ENCODE measurements around the gene ATXN2. TPM values are rescaled to one million over a fixed set of nuclear protein-coding genes. Genes with fewer than 3 reads are reported as not detected.

The ATXN2 gene
- total RNA-seq, 2 experiments from 2014 or later: 21.9 to 23.7 TPM

GRCh38 chr12:111455448-111456320, 143.4 kb downstream of the ATXN2 start:
- intact Hi-C loops (cut with DNase I, micrococcal nuclease): no loop called here
- ChIA-PET POLR2A (interaction anchor here (1.8 kb wide), 1 partner anchor 58 kb away, joined by 5 read pairs; no protein-coding TSS in a partner anchor), CTCF (interaction anchor here (27.4 kb wide), 1 partner anchor 54 kb away, joined by 487 read pairs; the partner anchor contains the start of gene SH2B3)
- Mint-ChIP-seq H3K27ac (peak overlapping the region; percentile 57), H3K36me3 (ENCODE audit: low read depth) (peaks cover 59% of the 10 kb centered on the region), H3K9me3 (no peaks in the 10 kb centered on the region), H3K27me3 (no peaks in the 10 kb centered on the region), H3K4me1 (ENCODE audit: low read depth) (peaks cover 11% of the 10 kb centered on the region), H3K4me3 (no peak overlapping the region)
- Histone ChIP-seq H3K27me3 (ENCODE audit: control insufficient read depth in 1 of 2, insufficient read depth in 2 of 2, low read length in 2 of 2) (no peaks in the 10 kb centered on the region), H3K9me3 (ENCODE audit: control insufficient read depth in 1 of 2, insufficient read depth in 1 of 2, low read length in 2 of 2) (no peaks in the 10 kb centered on the region), H3K4me3 (ENCODE audit: low read length) (no peak overlapping the region), H3K36me3 (ENCODE audit: insufficient read depth, low read length) (peaks cover 60% of the 10 kb centered on the region), H3K4me1 (ENCODE audit: insufficient read depth, low read length) (peaks cover 11% of the 10 kb centered on the region), H3K27ac (ENCODE audit: low read depth in 1 of 2, low read length in 2 of 2) (no peak overlapping the region)
- DNase-seq (no peak), ATAC-seq (ENCODE audit: poor library complexity) (no peak)
- no peak for TF ChIP-seq CTCF (IDR thresholded peaks at IDR 0.05)

- H3K4me3 Mint-ChIP-seq: no peak overlapping the region
- no peak for ATAC-seq (ENCODE audit: poor library complexity)
- H3K36me3 Mint-ChIP-seq (ENCODE audit: low read depth): peaks cover 66% of the 10 kb centered on the region
- H3K4me1 Mint-ChIP-seq (ENCODE audit: low read depth): peaks cover 16% of the 10 kb centered on the region
- Histone ChIP-seq H3K27me3 (ENCODE audit: control insufficient read depth in 1 of 2, insufficient read depth in 2 of 2, low read length in 2 of 2) (no peaks in the 10 kb centered on the region), H3K4me1 (ENCODE audit: insufficient read depth, low read length) (peaks cover 14% of the 10 kb centered on the region), H3K27ac (ENCODE audit: low read depth in 1 of 2, low read length in 2 of 2) (no peak overlapping the region), H3K36me3 (ENCODE audit: insufficient read depth, low read length) (peaks cover 66% of the 10 kb centered on the region), H3K9me3 (ENCODE audit: control insufficient read depth in 1 of 2, insufficient read depth in 1 of 2, low read length in 2 of 2) (no peaks in the 10 kb centered on the region), H3K4me3 (ENCODE audit: low read length) (no peak overlapping the region)
- H3K9me3 Mint-ChIP-seq: no peaks in the 10 kb centered on the region
- CTCF ChIA-PET: interaction anchor here (1.3 to 27.4 kb wide), 2 partner anchors 24 to 53 kb away, joined by 3 to 487 read pairs; partner anchors contain the start of gene SH2B3
- H3K27ac Mint-ChIP-seq: peak overlapping the region; percentile 61
- no peaks in the 10 kb centered on the region for H3K27me3 Mint-ChIP-seq
- POLR2A ChIA-PET: interaction anchor here (0.6 to 1.8 kb wide), 3 partner anchors 10 to 58 kb away, joined by 3 to 5 read pairs (median 3); no protein-coding TSS in a partner anchor
- no peak for DNase-seq
- intact Hi-C loops (cut with DNase I, micrococcal nuclease): no loop called here
- no peak for TF ChIP-seq CTCF (IDR thresholded peaks at IDR 0.05)
These were observed 144.2 kb downstream of the ATXN2 start for GRCh38 chr12:111454716-111455447.

GRCh38 chr12:111454311-111454710, 144.8 kb downstream of the ATXN2 start:
- Histone ChIP-seq H3K9me3 (ENCODE audit: control insufficient read depth in 1 of 2, insufficient read depth in 1 of 2, low read length in 2 of 2) (no peaks in the 10 kb centered on the region), H3K4me3 (ENCODE audit: low read length) (no peak overlapping the region), H3K4me1 (ENCODE audit: insufficient read depth, low read length) (peaks cover 20% of the 10 kb centered on the region), H3K27ac (ENCODE audit: low read depth in 1 of 2, low read length in 2 of 2) (no peak overlapping the region), H3K36me3 (ENCODE audit: insufficient read depth, low read length) (peaks cover 69% of the 10 kb centered on the region), H3K27me3 (ENCODE audit: control insufficient read depth in 1 of 2, insufficient read depth in 2 of 2, low read length in 2 of 2) (no peaks in the 10 kb centered on the region)
- no peak for TF ChIP-seq CTCF (IDR thresholded peaks at IDR 0.05)
- H3K27me3 Mint-ChIP-seq: no peaks in the 10 kb centered on the region
- ChIA-PET CTCF (interaction anchor here (1.3 to 27.4 kb wide), 2 partner anchors 24 to 52 kb away, joined by 3 to 487 read pairs; partner anchors contain the start of gene SH2B3), POLR2A (interaction anchor here (0.6 to 5.9 kb wide), 3 partner anchors 10 to 57 kb away, joined by 3 to 46 read pairs (median 3); no protein-coding TSS in a partner anchor)
- H3K36me3 Mint-ChIP-seq (ENCODE audit: low read depth): peaks cover 69% of the 10 kb centered on the region
- H3K4me3 Mint-ChIP-seq: no peak overlapping the region
- H3K27ac Mint-ChIP-seq: peak overlapping the region; percentile 69
- intact Hi-C loops (cut with DNase I, micrococcal nuclease): no loop called here
- ATAC-seq (ENCODE audit: poor library complexity): no peak
- H3K9me3 Mint-ChIP-seq: no peaks in the 10 kb centered on the region
- DNase-seq: no peak
- H3K4me1 Mint-ChIP-seq (ENCODE audit: low read depth): peaks cover 16% of the 10 kb centered on the region

Data from CD4-positive, alpha-beta T cell (primary cell).